WTC11 (cell line): ENCODE data around the gene CFAP161.

Source experiments
- NR1H2 ChIP-seq: sonication (generic); formaldehyde crosslinking; IDR thresholded peaks from 2 replicates; pipeline ENCODE4 v1.9.0; 2021; ENCODE audit warnings: mild to moderate bottlenecking, moderate library complexity, missing genetic modification reagents
- TF ChIP-seq, protein P1 (sequence below): fragments of 200-600 bp; IDR thresholded peaks from 2 replicates; pipeline ENCODE4 v1.8.0; 2022; ENCODE audit warnings: antibody characterized with exemption

DNA sequence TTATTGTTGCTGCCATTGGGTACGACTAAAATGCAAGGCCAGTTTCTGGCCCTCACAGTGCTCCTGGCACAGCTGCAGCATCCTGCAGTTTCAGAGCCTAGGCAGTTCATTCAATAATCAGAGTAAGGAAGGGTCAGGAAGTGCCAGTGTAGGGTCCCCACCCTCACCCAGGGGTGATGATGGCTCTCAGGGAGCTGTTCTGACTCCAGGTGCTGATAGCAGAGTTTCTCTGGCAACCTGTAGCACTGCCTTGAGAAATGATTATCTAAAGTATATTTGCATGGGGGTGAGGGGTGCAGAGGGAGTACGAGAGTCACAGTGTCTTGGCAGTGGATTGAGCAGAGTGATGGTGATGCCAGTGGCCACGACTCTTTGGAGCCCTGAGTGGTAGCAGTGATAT lies 47.1 kb downstream of the CFAP161 start:
- TF ChIP-seq, protein P1, sequence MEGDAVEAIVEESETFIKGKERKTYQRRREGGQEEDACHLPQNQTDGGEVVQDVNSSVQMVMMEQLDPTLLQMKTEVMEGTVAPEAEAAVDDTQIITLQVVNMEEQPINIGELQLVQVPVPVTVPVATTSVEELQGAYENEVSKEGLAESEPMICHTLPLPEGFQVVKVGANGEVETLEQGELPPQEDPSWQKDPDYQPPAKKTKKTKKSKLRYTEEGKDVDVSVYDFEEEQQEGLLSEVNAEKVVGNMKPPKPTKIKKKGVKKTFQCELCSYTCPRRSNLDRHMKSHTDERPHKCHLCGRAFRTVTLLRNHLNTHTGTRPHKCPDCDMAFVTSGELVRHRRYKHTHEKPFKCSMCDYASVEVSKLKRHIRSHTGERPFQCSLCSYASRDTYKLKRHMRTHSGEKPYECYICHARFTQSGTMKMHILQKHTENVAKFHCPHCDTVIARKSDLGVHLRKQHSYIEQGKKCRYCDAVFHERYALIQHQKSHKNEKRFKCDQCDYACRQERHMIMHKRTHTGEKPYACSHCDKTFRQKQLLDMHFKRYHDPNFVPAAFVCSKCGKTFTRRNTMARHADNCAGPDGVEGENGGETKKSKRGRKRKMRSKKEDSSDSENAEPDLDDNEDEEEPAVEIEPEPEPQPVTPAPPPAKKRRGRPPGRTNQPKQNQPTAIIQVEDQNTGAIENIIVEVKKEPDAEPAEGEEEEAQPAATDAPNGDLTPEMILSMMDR, result no peak
- TF ChIP-seq NR1H2 (CRISPR knock-in tag), result no peak
